CD4-positive, alpha-beta T cell treated with Interferon alpha-2 for 1 hour (primary cell): ENCODE measurements around the gene SH3TC1.

Source experiments
- DNase-seq, 2 donors: peaks; one replicate each; pipeline ENCODE4 v3.0.0-alpha.2; 2020 to 2022

Gene SH3TC1

DNA sequence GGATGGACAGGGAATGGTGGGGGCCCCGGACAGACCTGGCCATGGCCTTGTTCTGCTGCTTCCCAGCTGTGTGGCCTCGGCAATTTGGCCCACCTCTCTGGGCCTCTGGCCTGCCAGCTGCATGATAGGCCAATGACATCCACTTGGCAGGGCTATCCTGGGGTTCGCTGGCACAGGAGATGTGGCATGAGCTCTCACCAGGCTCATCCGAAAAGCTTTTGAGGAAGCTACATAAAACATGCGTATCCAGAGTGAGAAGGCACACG is 18.1 kb downstream of the SH3TC1 start:
- no peak for DNase-seq

DNA sequence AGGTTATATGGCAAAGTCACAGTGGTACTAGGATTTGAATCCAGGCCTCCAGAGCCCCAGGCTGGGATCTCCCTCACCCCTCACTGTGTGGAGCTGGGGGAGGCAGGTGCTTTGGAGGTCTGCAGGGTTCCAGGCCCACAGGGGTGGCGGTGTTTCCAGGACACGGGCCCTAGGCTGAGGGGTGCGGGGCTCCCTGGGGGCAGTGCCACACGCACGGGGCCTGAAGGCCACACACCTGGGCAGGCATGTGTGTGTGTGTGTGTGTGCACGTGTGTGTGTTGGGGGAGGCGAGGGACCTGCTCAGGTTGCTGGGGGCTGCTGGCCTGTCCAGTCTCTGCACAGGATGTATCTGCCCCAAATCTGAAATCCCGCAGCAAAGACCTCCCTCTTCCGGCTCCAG is 18.8 kb downstream of the SH3TC1 start:
- no peak for DNase-seq

DNA sequence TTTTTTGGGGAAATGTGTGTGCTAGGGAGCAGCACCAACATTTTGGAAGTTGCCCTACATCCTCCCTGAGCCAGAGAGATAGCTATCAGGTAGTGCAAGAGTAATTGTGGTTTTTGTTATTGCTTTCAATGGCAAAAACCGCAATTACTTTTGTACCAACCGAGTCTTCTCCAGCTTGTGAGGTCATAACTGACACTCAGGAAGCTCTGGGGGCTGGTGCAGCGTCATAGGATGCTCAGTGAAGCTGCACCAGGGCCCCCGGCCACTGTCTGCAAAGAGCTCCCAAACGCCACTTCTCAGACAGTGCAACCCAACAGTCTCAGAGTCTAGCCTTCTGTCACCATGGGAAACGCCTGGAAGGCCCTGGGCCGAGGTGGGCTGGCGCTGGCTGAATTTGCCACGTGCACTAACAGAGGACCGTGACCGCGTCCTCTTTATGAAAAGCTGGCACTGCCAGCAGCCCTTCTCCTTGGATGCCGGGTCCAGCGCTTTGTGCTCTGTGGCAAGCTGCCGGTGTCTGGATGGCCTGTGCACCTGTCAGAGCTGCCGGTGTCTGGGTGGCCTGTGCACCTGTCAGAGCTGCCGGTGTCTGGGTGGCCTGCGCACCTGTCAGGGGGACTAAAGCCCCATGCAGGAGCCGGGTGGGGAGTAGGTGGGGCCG is 19.4 kb downstream of the SH3TC1 start:
- DNase-seq = no peak

GRCh38 chr4:8219236-8219635 is 20.1 kb downstream of the SH3TC1 start:
- no peak for DNase-seq

GRCh38 chr4:8220661-8221450 is 21.8 kb downstream of the SH3TC1 start:
- no peak for DNase-seq

DNA sequence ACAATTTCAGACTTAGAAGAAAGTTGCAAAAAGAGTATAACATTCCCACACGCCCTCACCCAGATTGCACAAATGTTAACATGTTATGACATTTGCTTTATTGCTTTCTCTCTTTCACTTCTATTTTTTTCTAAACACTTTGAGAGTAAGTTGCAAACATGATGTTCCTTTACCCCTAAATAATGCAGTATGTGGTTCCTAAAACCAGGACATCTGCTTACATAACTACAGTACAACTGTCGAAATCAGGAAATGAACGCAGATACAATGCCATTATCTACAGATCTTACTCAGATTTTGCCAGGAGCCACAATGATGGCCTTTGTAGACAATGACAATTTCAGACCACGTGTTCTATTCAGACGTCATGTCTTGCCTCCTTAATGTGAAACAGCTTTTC is 22.4 kb downstream of the SH3TC1 start:
- peak; percentile 41 to 50 for DNase-seq

GRCh38 chr4:8221985-8222384 is 22.9 kb downstream of the SH3TC1 start:
- DNase-seq = no peak

- DNase-seq = no peak
Observed at GRCh38 chr4:8222609-8223388, 23.7 kb downstream of the SH3TC1 start.

DNA sequence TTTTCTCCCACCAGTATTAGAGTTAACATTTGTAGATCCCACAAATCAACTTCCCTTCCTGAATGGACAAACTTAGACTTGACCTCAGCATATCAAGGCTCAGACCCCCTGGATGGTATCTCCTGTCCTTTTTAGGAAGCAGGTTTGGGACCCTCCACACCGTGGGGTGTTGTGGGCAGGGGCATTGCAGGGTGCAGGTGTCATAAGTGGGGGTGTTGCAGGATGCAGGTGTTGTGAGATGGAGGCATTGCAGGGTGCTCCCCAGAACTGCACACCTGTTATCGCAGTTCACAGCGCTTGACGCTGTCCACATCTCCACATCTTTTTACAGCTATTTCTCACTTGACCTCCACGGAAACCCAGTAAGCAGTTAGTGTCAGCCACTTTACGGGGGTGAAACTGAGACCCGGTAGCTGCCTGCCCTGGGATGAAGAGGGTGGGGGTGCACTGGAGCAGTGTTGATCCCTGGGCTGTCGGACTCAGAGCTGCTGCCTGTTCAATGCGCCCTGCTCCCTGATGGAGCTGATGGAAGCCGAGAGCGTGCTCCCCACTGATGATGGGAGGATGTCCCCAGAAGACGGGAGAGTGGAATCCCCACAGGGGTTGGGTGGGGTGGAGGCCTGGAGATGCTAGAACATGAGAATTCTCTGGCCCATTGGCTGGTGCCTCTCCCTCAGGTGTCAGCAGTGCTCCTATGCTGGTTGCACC is 25.3 kb downstream of the SH3TC1 start:
- DNase-seq = no peak

DNA sequence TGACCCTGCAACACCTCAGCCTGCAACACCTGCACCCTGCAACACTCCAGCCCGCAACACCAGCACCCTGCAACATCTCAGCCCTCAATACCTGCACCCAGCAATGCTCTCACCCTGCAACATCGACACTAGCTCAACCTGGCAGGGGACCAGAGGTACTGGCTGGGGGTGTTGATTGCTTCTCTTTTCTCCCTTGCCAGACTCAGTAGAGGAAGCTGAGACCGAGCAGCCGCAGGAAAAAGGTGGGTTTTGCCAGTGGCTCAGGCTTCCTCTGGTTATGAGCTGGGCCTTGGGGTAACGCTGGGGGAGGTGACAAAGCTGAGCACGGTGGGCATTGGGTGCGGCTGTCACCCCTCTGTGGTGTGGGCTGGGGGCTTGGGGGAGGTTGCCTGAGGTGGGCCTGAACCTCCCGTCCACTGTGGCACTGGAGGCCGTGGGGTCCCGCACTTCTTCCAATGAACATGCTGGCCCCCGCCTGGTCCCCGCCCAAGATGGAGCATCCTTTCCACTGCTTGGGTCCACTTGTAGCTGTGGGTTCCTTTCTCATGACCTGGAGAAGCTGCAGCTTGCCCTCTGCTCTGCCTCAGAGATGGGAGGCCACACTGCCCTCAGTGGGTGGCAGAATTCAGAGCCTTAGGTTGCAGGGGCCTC is 26.0 kb downstream of the SH3TC1 start:
- DNase-seq = no peak

DNA sequence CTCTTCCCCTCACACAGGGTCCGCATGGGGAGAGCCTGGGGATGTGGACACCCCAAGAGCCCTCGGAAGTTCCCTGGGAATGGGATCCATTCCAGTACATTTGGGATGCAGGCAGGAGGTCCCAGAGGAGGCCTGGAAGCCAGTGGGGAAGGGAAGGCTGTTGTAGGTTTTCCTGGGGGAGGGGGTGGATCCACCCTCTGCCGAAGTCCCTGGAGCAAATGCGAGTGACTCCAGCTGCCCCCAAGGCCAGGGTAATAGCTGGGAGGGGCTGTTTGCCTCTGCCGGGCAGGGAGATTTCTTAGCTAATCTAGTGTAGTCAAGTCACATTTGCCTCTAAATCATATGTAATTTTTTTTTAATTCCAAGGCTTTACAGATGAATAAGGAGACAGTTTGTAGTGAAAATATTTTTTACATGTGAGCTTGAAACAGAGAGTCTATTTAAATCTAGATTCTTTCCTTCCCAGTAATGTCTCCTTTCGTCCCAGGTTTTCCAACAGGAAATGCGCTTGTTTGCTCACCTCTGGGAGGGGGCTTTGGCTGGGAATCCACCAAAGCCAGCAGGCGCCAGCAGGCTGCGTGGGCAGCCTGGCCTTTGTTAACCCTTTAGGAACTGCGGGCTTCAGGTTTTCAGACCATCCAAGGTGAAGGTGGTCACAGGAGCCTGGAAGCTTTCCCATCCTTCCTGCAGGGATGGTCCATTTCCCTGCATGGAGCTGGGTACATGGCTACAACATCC is 26.8 kb downstream of the SH3TC1 start:
- DNase-seq = no peak

DNA sequence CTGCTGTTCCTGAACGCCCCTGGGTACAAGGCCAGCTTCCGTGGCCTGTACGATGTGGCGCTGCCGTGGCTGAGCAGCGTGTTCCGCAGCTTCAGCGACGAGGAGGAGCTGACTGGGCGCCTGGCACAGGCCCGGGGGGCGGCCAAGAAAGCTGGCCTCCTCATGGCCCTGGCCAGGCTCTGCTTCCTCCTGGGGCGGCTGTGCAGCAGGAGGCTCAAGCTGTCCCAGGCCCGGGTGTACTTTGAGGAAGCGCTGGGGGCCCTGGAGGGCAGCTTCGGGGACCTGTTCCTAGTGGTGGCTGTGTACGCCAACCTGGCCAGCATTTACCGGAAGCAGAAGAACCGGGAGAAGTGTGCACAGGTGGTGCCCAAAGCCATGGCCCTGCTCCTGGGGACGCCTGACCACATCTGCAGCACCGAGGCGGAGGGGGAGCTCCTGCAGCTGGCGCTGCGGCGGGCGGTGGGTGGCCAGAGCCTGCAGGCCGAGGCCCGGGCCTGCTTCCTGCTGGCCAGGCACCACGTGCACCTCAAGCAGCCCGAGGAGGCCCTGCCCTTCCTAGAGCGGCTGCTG is 28.2 kb downstream of the SH3TC1 start:
- DNase-seq = no peak

DNA sequence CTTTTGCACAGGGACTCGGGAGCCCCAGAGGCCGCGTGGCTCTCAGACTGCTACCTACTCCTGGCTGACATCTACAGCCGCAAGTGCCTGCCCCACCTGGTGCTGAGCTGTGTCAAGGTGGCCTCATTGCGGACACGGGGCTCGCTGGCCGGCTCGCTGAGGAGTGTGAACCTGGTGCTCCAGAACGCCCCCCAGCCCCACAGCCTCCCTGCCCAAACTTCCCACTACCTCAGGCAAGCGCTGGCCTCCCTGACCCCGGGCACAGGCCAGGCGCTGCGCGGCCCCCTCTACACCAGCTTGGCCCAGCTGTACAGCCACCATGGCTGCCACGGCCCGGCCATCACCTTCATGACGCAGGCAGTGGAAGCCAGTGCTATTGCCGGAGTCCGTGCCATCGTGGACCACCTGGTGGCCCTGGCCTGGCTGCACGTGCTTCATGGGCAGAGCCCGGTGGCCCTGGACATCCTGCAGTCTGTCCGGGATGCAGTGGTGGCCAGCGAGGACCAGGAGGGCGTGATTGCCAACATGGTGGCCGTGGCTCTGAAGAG is 28.8 kb downstream of the SH3TC1 start:
- DNase-seq = no peak

DNA sequence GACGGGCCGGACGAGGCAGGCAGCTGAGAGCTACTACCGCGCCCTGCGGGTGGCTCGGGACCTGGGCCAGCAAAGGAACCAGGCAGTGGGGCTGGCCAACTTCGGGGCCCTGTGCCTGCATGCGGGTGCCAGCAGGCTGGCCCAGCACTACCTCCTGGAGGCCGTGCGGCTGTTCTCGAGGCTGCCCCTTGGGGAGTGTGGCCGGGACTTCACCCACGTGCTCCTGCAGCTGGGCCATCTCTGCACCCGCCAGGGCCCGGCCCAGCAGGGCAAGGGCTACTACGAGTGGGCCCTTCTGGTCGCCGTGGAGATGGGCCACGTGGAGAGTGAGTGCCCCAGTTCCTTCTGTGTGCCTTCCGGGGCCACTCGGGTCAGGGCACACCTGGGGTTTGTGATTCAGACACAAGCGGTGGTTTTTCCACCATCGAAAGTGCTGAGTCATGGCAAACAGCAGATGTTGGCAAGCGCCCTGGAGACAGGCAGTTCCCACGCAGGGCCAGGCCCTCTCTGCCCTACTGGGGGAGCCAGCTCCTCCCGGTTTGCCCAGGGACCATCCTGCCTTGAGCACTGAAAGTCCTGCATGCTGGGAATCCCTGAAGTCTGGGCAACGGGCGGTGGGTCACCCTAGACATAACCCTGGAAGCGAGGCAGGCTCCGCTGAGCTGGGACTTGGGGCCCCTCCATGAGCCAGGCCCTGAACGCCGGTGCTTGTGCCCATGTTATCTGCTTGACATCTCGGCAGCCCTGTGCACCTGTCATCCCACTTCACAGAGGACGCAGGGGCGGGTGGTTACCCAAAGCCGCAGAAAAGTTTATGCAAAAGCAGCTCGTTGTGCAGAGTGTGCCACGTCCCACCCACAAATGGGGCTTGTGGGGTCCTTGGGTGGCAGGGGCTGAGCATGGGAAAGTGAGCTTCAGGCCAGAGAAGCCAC is 29.5 kb downstream of the SH3TC1 start:
- peak; percentile 65 to 70 for DNase-seq

DNA sequence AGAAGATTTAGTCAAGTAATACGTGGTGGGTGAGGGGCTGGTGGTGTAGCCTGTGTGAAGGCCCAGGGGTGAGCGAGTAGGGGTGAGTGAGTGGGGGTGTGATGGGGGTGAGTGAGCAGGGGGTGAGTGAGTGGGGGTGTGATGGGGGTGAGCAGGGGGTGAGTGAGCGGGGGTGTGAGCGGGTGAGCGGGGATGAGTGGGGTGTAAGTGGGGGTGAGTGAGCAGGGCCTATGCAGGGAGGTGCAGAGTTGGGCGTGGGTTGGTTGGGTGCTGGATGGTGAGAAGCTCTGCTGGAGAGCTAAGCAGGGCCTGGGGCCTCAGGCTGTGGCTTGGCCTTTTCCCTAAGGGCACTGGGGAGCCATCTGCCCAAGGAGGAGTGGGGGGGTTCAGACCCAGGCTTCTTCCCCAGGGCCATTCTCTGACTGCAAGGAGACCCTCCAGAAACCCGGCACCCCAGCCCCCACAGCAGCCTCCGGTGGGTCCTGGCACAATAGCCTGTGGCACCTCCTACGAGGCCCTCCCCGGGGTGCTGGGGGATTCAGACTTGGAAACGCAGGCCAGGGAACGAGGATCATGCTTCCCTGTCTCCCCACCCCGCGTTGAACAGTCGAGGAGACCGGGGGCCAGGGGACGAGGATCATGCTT is 30.4 kb downstream of the SH3TC1 start:
- DNase-seq = peak in 1 of 2 donors; percentile 10

DNA sequence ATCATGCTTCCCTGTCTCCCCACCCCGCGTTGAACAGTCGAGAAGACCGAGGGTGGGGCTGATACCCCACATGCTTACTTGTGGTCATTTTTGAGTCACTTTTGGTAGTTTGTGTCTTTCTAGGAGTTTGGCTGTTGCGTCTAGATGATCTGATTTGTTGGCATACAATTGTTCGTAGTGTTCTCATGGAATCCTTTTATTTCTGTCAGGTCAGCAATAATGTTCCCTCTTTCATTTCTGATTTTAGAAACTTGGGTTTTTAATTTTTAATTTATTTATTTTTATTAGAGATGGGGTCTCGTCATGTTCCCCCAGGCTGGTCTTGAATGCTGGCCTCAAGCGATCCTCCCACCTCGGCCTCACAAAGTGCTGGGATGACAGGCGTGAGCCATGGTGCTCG is 30.9 kb downstream of the SH3TC1 start:
- no peak for DNase-seq

DNA sequence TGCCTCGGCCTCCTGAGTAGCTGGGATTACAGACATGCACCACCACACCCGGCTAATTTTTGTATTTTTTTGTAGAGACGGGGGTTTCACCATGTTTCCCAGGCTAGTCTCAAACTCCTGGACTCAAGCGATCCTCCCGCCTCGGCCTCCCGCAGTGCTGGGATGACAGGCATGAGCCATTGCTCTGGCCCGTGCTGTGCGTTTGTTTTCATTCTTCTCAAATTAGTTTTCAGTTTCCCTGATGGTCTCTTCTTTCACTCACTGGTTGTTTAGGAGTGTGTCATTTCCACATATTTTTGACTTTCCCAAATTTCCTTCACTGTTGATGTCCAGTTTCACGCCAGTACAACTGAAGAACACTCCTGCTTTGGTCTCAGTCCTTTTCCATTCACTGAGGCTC is 31.8 kb downstream of the SH3TC1 start:
- no peak for DNase-seq

DNA sequence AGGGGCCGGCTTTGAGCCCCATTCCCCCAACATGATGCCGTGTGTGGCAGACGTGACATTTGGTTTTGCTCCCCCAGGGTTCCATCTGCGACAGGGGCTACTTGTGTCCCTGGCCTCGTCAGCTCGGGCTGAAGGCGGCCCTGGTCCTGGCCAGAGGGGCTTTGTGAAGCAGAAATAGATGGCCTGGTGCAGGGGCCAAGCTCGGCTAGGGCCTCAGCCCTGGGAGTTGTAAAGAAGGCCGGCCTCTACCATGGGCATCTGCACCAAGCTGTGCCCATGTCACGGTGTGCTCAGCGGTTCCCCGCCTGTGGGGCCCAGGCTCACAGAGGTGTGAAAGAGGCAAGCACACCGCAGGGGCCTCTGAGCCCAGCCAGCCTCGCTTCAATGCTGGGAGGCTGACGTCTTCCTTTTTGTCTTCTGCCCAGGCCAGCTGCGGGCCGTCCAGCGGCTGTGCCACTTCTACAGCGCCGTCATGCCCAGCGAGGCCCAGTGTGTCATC is 32.5 kb downstream of the SH3TC1 start:
- no peak for DNase-seq

DNA sequence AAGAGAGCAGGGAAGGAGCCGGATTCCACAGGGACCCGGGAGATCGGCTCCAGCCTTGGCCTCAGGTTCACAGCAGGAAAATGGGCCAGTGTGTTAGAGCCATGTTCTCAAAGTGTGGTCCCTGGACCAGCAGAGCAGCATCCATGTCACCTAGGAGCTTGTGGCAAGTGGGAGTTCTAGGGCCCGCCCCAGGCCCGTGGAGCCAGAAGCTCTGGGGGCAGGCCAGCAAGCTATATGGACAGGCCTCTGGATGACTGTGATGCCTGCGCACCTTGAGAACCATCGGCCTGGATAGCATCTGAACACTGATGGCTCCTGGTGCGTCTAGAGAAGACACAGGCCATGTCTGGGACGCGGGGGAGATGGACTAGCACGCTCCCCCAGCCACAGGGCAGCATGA is 33.7 kb downstream of the SH3TC1 start:
- DNase-seq = no peak
